GM21367 (cell line): ENCODE data around the gene IGSF9B.

Source experiments
- ATAC-seq: cut with Tn5 transposase; IDR thresholded peaks from one replicate; pipeline ENCODE4 v1.9.1; 2021; ENCODE audit not compliant: unreplicated experiment

IGSF9B gene

DNA sequence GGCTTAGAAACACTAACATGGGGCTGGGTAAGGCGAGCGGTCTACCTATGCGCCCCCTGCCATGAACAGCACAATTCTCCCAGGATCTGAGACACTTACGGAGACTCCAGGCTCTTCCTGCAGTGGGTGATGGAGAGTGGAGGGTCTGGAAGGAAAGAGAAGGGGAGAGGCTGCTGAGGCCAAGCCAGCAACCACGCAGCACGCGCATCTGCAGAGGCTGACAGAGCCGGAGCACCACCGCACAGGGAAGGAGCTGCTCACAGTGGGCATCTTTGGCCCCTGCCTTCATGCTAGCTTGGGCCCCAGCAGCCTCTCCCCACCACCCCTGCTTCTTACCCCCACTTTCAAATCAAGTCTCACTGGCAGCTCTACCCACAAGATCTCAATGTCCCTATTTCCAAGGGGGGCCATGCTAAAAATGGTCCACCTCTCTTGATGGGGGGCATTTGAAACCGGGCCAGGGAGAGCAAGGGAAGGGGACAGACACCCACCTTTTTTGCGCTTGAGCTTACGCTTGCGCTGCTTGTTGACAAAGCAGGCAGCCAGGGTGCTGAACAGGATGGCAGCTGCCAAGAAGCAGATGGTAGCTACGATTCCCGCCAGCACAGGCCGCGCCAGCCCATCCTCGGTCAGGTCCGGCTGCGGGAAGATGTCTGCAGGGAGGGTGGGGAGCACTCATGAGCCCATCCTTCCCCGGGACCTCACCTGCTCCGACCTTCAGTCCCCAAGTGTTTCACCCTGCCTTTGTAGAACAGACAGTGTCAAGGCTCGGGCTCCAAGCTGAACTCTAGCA, 34.5 kb downstream of the IGSF9B start:
- no peak for ATAC-seq

DNA sequence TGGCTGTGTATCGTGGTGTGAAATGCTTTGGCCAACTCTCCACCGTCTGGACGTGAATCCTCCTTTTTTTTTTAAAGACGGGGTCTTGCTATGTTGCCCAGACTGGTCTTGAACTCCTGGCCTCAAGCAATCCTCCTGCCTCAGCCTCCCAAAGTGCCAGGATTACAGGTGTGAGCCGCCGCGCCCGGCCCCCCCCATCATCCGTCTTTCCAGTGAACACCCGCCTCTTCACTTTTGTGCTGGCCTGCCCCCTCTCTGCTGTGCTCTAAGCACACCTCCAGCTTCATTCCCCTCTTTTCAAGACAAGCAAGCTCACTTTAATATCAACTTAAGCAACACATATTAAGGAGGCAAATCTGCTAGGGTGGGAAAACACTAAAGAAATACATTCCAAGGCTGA, 35.3 kb downstream of the IGSF9B start:
- no peak for ATAC-seq

DNA sequence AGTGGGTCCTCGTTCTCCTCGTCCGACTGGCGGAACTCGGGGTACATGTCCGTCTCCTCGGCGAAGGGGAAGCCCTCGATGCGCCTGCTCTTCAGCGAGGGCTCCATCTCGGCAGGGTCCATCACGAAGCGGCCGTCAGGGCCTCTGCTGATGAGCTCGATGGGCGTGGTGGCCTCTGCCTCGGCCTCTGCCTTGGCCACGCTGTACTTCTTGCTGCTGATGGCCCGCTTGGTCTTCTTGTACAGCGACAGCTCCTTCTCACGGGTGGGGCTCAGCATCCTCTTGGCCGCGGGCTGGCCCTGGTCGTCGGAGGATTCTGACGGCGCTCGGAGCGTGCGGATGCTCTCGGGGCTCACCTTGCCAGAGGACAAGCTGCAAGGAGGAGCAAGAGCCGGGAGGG, 35.7 kb downstream of the IGSF9B start:
- no peak for ATAC-seq

DNA sequence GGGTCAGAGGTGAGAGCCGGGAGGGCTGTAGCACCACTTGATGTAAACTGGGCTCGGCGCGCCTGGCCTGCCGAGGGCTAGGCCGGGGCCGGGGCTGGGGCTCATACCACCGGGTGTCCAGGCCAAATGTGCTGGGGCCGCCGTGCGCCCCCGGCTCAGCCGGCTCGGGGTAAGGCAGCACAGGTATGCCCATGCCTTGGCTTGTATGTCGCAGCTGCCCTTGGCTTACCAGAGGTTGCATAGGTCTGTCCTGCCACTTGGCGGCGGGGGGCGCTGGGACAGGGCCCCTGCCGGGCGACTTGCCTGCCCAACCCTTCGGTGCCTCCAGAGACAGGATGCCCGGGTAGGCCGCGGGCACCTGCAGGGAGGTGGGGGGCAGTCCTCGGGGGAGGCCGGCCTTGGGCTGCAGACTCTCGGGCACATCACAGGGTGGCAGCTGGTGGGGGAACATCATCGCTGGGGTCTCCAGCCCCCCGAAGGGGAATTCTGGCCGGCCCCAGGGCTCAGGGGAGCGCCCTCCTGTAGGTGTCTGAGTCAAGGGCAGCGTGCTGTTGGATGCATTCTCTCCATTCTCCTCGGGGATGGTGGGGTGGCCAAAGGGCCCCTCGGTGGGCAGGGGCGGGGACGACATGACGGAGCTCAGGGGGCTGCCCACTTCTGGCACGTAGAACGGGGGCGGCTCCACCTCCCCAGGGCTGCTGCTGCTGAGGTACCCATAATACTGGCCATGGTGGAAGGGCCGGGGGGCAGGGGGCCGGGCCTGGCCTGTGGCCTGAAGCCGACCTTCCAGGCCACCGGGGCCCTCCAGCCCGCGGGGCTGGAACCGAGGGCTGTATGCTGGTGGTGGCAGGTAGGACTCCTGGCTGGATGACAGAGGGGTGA, 36.4 kb downstream of the IGSF9B start:
- ATAC-seq, result no peak

DNA sequence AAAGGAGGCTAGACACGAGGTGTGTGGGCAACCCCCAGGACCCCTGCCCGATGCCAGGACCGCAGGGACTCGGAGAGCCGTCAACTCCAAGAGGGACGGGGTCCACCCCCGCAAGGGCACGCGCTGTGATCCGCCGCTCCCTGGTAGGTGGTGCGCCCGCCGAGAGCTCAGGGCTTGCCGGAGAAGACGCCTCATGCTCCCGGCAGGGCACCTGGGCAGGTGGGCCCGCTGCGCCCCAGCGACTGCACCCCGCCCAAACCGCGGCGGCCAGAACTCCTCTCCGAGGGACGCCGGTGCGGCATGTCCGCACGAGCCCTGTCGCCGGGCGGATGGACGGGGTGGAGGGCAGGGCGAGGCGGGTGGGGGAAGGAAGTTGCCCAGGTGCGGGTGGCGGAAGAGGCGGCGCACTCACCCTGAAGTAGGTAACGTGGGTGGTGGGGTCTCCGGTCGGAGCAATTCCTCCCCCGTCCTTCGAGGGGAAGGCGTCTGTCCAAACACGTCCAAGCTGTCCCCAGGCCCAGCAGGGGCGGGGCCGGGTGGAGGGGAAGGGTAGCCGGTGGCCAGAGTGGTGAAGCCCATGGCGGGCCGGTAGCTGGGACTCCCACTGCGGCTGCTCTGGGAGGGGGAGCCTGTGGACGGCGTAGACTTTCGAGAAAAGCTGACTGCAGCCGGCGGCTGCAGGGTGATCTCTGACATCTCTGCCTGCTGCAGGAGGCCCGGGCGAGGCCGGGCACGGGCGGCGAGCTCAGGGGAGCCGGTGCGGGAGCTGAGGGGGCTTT, 37.2 kb downstream of the IGSF9B start:
- no peak for ATAC-seq

DNA sequence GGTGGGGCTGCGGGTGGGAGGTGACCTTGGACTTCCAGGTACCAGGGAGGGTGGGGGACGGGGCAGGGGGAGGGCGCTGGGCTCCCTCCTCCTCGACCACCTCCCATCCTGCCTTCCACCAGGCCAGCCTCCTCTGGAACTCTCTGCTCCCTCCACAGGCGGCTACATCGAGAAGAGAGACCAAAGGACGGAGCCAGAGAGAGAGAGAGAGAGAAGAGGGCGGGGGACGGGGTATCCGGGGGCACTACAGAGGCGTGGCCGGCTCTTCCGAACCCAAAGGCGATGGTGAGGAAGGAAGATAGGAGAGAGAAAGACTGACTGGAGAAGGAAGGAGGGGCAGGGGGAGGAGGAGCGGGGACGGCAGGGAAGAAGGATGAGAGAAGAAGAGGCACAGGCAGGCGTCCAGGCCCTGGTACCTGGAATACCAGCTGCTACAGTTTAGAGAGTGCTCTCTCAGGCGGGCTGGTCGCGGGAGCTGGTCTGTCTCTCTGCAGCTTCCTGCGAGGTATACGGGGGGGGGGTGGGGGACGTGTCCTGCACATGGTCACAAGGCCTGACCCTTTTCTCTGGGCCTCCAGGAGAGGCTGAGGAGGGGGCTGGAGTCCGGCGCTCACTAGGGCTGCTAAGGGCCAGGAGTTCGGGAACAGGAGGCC, 38.0 kb downstream of the IGSF9B start:
- ATAC-seq, result no peak

DNA sequence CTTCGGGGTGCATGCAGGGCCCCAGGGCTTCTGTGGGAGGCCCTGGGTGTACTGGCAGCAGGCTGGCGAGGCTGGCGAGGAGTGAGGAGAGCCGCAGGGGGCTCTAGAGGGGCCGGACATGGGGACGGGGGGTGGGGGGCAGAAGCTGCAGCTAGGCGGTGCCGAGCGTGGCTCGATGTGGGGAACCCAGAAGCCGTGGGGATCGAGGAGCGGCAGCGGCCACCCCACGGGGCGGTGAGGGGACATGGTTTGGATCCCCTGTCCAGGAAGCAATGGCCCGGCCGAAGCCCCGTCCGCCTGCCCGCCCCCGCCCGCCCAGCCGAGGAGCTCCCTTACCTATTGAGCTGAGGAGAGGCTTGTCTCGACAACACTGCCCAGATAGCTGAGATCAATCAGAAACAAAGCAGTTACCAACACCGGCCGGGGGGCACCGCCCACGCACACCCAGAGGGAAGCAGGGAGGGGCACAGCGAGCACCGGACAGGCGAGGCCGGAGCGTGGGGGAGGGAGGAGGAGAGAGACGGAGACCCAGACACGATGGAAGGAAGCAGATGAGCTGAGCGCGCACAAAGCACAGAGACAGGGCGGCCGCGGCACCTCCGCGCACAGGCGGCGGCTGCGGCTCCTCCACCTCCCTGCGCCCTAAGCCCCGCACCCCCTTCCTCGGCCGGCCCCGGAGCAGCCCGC, 38.7 kb downstream of the IGSF9B start:
- no peak for ATAC-seq

DNA sequence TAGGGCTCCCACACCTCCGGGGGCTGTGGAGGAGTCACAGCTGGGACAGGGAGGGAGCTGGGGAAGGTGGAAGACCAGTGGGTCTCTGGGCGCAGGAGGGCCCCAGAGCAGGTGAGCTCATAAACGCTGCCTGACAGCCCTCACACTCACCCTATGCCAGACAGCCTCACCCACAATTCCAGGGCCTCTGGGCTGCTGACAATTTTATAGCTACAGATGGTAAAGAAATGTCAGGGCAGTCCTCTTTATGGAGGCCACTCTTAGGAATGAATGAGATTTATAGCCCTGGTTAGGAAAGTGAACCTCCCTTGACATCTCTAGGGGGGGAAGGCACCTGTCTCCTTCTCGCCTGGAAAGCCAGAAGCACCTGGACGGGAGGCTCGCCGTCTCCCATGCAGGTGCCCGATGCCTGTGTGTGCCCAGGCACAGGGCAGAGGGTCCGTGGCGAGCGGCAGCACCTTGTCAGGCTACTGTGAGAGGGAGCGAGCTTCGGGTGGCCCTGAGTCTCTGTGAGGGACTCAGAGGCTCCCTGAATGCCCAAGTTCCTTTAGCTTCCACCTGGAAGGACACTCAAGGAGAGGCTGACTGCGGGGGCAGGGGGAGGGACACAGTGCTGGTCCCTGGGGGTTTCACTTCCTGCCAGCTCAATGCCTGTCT, 39.9 kb downstream of the IGSF9B start:
- ATAC-seq, result no peak

DNA sequence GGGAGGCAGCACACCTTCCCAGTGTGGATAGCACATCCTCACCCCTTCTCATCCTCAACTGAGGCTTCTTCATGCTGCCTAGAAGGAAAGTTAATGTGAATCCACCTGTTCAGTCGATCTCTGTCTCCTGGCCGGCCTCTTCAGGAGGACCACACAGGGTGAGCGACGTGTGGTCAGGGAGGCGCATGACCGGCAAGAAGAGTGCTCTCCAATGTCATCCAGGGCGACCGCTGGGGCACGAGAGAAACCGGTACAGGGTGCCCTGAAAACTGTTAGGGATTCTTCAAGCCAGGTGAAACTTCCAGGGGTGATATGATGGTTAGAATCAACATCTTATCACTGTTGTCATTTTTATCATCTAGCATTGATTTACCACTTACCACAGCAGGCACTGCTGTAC, 43.0 kb downstream of the IGSF9B start:
- ATAC-seq, result no peak

DNA sequence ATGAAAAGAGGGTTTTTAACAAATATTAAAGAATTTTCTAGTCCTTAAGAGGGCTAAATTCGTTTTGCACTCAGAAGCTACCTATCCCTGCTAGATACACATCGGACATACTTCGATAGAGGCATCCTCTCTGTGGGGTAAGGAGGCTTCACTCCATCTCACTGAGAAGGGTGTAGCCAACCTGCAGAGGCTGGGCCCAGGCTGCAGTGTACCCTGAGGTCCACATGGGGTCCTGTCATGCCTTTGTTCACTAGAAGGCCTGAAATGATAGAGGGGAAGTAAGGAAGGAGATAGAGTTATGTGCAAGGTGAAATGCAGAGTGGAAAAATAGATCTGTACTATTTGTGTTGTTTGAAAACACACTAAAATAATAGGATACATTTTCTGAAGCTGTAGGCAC, 45.6 kb downstream of the IGSF9B start:
- no peak for ATAC-seq

DNA sequence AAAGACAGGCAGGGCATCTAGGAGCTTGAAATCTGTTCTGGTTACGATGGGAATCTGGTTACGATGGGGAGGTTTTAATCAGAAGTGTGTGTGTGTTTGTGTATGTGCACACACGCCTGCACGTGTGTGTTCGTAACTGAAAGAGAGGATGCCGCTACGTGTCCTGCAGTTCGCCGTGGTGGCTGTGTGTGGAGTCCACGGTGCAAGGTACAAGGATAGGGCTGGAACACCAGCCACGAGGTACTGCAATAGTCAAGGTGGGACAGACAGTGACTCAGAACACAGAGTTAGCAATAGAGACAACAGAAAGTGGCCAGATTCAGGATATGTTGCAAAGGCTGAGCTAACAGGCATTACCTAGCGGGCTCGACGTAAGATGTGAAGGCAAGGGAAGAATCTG, 46.7 kb downstream of the IGSF9B start:
- no peak for ATAC-seq

DNA sequence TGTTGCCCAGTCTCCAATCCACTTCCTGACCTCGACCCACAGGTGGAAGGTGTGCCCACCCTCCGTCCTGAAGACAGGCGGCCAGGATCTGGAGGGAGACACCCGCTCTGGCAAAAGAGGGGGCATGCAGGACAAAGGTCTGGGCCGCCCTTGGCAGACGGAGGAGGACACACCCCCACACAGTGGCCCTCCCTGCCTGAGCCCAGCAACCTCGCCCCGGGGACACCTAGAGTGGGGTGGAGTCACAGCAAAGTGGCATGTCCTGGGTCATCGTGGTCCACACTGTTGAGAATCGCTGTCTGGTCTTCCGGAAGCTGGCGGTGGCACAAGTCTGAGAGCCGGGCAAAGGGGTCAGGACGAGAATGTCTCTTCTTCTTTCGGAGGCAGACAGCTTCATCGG, 47.9 kb downstream of the IGSF9B start:
- no peak for ATAC-seq

DNA sequence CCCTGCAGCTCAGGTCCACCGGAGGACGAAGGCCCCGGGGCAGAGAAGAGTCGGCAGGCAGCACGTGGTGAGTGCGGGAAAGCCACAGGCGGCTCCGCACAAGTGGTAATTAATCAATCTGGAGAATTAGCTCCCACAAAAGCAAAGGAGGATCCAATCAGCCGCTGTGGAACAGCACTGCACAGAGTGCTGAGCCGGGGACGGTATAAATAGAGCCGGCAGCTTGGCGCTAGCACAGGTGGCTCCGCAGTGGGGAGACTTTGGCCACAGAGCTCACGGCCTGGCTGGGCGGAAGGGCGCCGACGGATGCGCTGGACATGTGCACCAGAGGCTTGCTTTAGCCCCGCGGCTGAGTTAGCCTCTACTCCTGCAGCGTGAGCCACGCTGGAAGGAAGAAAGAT, 48.9 kb downstream of the IGSF9B start:
- no peak for ATAC-seq

DNA sequence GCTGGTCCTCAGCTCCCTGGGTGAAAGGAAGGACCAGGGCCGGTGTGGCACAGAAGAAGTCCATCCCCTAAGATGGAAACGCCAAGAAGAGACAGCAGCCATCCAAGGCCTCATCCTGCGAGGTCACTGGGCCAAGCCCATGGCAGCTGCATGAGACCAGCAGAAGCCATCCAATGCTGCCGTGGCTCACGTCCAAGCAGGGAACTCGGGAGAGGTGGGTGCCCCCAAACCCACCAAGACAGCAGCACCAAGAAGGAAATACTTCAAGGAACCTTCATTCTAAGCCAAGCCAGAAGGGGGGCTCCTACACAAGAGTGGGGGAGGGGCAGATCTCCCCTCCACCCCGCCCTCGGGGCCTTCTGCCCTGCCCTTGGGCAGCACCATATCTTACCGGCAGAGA, 49.6 kb downstream of the IGSF9B start:
- no peak for ATAC-seq

DNA sequence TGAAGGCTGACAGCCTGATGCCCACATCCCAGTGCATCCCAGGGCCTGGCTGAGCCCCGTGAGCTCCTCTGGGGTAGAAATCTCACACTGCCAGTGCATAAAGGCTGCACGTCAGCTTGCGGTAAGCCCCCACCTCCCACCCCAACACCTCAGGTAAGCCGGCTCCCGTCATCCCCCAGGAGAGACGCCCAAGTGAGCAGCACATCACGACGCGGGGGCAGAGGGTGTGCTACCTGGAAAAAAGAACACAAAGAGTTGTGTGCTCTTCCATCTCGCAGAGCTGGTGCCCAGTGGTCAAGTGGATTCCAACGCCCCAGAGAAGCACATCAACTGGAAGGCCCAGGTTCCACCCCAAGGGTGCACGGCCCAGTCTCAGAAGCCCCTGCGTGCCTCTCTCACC, 50.0 kb downstream of the IGSF9B start:
- no peak for ATAC-seq

DNA sequence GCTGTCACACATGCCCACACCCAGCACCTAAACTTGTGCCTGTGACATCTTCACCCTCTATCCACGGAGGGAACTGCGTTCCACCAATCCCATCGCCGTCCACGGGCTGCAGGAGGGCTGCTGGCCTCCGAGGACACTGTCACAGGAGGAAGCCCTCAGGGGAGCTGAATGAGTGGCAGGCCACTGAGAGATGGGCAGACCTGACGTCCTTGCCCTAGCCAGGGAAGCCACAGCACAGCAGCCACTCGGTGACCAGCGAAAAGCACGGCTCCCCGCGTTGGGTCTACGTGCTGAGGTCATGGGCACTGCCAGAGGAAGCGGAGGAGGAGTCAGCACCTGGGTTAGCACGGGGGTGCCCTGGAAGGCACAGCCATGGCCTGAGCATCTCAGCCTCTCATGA, 50.5 kb downstream of the IGSF9B start:
- no peak for ATAC-seq

DNA sequence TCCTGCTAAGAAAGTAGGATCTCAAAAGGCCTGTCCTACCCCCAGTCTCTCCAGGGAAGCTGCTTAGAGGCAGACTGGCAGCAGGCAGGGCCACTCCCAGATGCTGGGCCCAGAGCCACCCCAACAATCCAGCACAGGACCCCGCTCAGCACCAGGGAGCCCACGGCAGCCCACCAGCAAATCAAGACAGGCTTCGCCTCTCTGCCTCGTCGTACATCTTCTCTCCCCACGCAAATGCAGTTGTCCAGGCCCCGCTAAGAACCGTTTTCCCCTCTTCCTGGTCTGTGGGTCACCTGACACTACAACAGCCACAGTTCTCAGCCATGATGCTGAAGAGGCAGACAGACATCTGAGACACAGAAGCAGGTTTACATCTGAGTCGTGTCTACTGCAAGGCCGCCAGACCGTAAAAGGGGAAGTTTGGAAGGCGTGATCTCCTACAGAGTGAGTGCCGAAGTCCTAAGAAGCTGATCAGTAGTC, 51.1 kb downstream of the IGSF9B start:
- no peak for ATAC-seq

DNA sequence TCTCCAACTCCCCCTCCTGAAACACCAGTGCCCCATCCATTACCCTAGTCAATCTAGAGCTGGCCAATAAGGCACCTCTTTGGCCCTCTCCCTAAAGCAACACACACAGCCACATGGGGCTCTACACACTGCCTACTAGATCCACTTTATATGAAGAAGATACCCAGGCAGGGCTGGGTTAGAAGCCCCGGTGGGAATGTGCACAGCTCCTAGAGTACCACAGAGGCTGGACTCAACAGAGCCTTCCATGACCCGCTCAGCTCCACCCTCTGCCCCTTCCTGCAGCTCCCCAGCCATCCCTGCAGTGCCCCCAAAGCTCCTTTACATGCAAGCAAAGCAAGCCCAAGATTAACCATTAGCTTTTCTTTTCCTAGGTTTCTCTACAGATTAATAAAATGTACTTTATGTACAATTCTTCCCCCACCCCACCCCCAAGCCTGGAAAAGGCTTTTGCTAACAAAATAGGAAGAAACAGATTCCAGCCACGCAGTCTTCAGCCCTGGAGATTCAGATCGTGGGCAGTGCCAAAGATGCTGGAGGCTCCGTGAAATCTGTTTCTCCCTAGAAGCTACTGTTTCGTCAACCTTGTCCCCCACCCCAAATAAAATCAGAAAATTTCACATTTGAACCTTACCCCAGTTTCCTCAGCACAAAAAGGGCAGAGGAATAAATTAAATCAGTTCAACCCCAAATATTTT, 51.8 kb downstream of the IGSF9B start:
- ATAC-seq, result no peak
